ENCODE measurements around the gene KCNH8.
"Not testable (repeated sequence)": the region's sequence is repeated elsewhere in the genome, so short reads cannot be mapped to it uniquely, and the experiment has no call there.

Gene KCNH8

DNA sequence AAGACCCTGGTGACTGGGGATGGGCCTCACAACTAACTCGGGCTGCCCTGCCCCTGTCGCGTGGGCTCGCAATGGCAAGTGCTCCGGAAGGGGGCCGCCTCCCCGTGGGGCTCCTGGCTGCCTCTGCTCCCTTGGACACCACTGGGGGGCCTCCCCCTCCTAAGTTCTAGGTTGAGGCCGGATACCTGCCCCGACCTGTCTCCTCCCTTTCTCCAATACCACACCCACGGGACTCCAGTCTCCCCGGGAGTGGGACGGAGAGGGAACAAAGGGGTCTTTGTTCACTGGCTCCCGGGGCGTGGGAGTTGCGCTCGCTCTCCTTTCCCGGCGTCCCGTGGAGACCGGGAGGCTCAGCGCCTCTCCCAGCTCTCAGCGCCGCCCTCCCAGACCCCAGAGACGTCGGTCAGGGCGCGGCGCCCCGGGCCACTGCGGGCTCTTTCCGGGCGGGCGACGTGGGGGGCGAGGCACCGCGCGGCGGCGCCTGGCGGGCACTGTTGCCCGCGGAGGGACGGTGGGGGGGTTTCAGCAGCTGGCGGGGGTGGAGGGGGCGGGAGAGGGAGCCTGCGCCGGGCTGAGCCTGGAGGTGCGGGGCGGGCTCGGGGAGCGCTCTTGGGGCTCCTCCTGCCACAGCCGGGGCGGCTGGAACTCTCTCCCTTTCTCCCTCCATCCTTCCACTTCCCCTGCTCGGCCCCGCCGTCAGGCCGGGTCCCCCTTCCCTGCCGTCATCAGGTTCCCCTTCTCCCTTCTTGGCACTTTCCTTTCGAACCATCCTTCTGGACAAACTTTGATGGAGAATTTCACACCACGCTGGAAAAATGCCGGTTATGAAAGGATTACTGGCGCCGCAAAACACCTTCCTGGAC, at the start of gene KCNH8:
TSS of gene KCNH8 (plus strand) at position 606 of the 863 bp plus-strand sequence. CDS start at position 816, 210 bp downstream.
- Histone ChIP-seq H3K27me3 (peaks cover 20% of the 10 kb centered on the region), H3K4me2 (peak within 1 kb of the TSS; percentile 100), H3K9me3 (0 out of 2 replicates have a peak, but pooled peaks cover 5% of the 10 kb centered on the region), H3K4me3 (peak within 1 kb of the TSS; percentile 88), H4K20me1 (no peaks in the 10 kb centered on the region), H3K36me3 (no peaks in the 10 kb centered on the region), H3K4me1 (peaks cover 6% of the 10 kb centered on the region; the same call in 1 of the 2 replicates), H3K9ac (peak within 1 kb of the TSS; percentile 82), H3K27ac (peak within 1 kb of the TSS; percentile 86)
- no peak for TF ChIP-seq Cebpa-rat (IDR thresholded peaks at IDR 0.05)

GRCh38 chr3:19102654-19103290, 45.5 kb upstream of the KCNH8 start:
- H3K4me1 ChIP-seq, H3K27me3 ChIP-seq, H4K20me1 ChIP-seq, H3K36me3 ChIP-seq: not testable (repeated sequence)
- Histone ChIP-seq H3K27ac (peak overlapping the region; percentile 66), H3K4me2 (peak overlapping the region; percentile 60; the same call in 1 of the 2 replicates), H3K9me3 (peaks cover 22% of the 10 kb centered on the region), H3K4me3 (peak overlapping the region; percentile 63), H3K9ac (peak overlapping the region; percentile 69)

- Histone ChIP-seq H3K4me1 (no peaks in the 10 kb centered on the region; the same call in 1 of the 2 replicates), H3K4me3 (peak overlapping the region; percentile 63), H3K27ac (0 out of 2 replicates have a peak overlapping the region, but pooled peaks have one; percentile 66), H3K27me3 (no peaks in the 10 kb centered on the region), H3K9me3 (peaks cover 24% of the 10 kb centered on the region), H3K9ac (peak overlapping the region; percentile 69; the same call in 1 of the 2 replicates), H3K4me2 (peak overlapping the region; percentile 60), H3K36me3 (0 out of 2 replicates have a peak, but pooled peaks cover 3% of the 10 kb centered on the region), H4K20me1 (no peaks in the 10 kb centered on the region)
- no peak for TF ChIP-seq Cebpa-rat (IDR thresholded peaks at IDR 0.05)
Observed at GRCh38 chr3:19103510-19103909, 44.8 kb upstream of the KCNH8 start.

DNA sequence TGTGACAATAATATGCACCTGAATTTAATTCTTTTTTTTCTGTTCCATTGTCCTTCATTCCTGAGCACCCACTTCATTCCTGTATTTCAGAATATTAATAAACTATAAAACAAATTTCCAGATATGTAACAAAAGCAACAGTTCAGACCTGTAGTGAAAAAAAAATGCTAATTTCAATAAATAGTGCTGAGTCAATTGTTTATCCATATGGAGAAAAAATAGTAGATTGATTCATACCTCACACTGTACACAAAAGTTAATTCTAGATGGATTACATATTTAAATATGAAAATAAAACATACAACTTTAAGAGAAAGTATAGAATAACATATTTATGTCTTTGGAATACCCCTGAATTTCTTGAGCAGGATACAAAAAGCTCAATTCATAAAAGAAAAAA, 43.9 kb upstream of the KCNH8 start:
- no peaks in the 10 kb centered on the region; the same call in 1 of the 2 replicates for H3K4me1 ChIP-seq
- H3K36me3 ChIP-seq, result 0 out of 2 replicates have a peak, but pooled peaks cover 3% of the 10 kb centered on the region
- no peaks in the 10 kb centered on the region for H3K27me3 ChIP-seq
- TF ChIP-seq Cebpa-rat (IDR thresholded peaks at IDR 0.05), result no peak
- peaks cover 24% of the 10 kb centered on the region for H3K9me3 ChIP-seq
- no peak overlapping the region for H3K4me3 ChIP-seq
- H3K4me2 ChIP-seq, result no peak overlapping the region
- no peaks in the 10 kb centered on the region for H4K20me1 ChIP-seq
- no peak overlapping the region for H3K9ac ChIP-seq
- H3K27ac ChIP-seq, result no peak overlapping the region

DNA sequence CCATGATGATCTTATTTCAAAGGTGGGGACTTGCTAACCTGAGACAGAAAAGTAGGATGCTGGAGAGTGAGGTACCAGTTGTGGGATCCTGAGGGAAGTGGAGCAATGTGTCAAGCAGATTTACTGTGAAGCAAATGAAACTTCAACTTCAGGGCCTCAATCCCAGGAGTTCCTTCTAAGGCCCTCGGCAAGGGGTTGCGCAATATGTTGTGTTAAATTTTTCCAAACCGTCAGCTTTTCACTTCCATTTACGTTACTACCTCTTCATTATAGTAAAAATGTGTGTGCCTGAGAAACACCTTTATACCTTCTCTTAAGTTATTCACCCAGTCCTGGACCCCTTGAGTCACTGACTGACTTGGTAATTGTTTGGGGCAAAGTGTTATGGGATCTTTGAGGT, 42.5 kb upstream of the KCNH8 start:
- Histone ChIP-seq H3K4me2 (no peak overlapping the region), H3K4me1 (no peaks in the 10 kb centered on the region; the same call in 1 of the 2 replicates), H3K27ac (no peak overlapping the region), H3K9ac (no peak overlapping the region), H3K9me3 (peaks cover 24% of the 10 kb centered on the region), H4K20me1 (no peaks in the 10 kb centered on the region), H3K4me3 (no peak overlapping the region), H3K36me3 (0 out of 2 replicates have a peak, but pooled peaks cover 3% of the 10 kb centered on the region), H3K27me3 (no peaks in the 10 kb centered on the region)
- peak; percentile 93 for TF ChIP-seq Cebpa-rat (IDR thresholded peaks at IDR 0.05)

GRCh38 chr3:19106307-19106706, 42.0 kb upstream of the KCNH8 start:
- no peak overlapping the region for H3K4me2 ChIP-seq
- no peak overlapping the region for H3K9ac ChIP-seq
- no peak for TF ChIP-seq Cebpa-rat (IDR thresholded peaks at IDR 0.05)
- peaks cover 24% of the 10 kb centered on the region for H3K9me3 ChIP-seq
- H3K4me3 ChIP-seq, result no peak overlapping the region
- 0 out of 2 replicates have a peak, but pooled peaks cover 3% of the 10 kb centered on the region for H3K36me3 ChIP-seq
- no peaks in the 10 kb centered on the region for H4K20me1 ChIP-seq
- H3K27ac ChIP-seq, result no peak overlapping the region
- no peaks in the 10 kb centered on the region; the same call in 1 of the 2 replicates for H3K4me1 ChIP-seq
- no peaks in the 10 kb centered on the region for H3K27me3 ChIP-seq

DNA sequence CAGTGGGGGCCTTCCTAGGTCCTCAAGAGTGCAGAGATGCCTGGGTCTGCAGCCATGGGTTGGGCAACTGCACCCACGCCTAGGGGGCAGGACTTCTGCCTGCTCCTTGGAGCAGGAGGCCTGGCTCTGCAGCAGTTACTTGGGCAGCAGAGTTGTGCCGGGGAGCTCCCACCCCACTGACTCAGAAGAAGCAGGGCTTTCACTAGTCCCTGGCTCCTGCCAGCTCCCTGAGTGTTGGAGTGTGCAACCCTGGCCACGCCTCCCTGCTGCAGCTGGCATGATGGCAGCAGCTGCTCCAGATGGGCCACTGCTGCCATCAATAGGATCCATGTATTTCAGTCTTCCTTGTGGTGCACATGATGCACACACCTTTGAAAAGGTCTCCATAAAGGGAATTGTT, 40.6 kb upstream of the KCNH8 start:
- Histone ChIP-seq H3K4me3 (no peak overlapping the region), H3K9ac (no peak overlapping the region), H3K4me1 (no peaks in the 10 kb centered on the region; the same call in 1 of the 2 replicates), H4K20me1 (no peaks in the 10 kb centered on the region), H3K27me3 (no peaks in the 10 kb centered on the region), H3K36me3 (0 out of 2 replicates have a peak, but pooled peaks cover 3% of the 10 kb centered on the region), H3K4me2 (no peak overlapping the region), H3K9me3 (peaks cover 24% of the 10 kb centered on the region), H3K27ac (no peak overlapping the region)
- TF ChIP-seq Cebpa-rat (IDR thresholded peaks at IDR 0.05), result no peak

DNA sequence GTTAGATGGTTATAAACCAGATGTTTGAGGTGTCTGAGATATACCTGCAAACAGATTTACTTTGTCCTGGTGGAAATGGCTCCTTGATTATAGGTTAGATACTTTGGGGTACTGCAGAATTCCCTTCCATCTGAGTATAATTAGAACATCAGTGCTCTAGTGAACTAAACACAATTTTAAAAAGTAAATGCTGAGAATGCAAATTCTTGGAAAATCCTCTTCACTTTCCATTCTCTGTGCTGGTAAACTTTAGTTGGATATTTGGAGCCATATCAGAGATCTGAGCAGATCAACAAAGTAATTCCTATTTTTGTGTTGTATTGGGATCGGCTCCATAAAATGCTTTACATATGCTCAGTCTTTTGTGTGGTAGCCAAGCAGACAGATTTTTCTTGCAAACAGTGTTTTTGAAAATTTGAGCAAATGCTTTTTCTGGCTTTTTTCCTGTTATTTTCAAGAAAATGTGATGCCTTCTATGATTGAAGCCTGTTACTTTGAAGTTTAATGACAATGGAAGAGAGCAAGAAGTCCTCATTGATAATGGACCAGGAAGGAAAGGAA, 37.9 kb upstream of the KCNH8 start:
- Histone ChIP-seq H4K20me1 (no peaks in the 10 kb centered on the region), H3K27me3 (no peaks in the 10 kb centered on the region), H3K36me3 (0 out of 2 replicates have a peak, but pooled peaks cover 3% of the 10 kb centered on the region), H3K9ac (no peak overlapping the region), H3K27ac (no peak overlapping the region), H3K9me3 (peaks cover 24% of the 10 kb centered on the region), H3K4me2 (no peak overlapping the region), H3K4me3 (no peak overlapping the region), H3K4me1 (no peaks in the 10 kb centered on the region)
- no peak for TF ChIP-seq Cebpa-rat (IDR thresholded peaks at IDR 0.05)

- Histone ChIP-seq H3K9me3 (no peaks in the 10 kb centered on the region), H3K36me3 (no peaks in the 10 kb centered on the region), H3K9ac (no peak overlapping the region), H3K27me3 (no peaks in the 10 kb centered on the region), H4K20me1 (no peaks in the 10 kb centered on the region), H3K4me1 (no peaks in the 10 kb centered on the region), H3K27ac (no peak overlapping the region), H3K4me2 (no peak overlapping the region), H3K4me3 (no peak overlapping the region)
- no peak for TF ChIP-seq Cebpa-rat (IDR thresholded peaks at IDR 0.05)
Observed at GRCh38 chr3:19114461-19114860, 33.8 kb upstream of the KCNH8 start.
